ENCODE measurements around the gene ABCA1.
"Not testable (repeated sequence)": the region's sequence is repeated elsewhere in the genome, so short reads cannot be mapped to it uniquely, and the experiment has no call there.

ABCA1 gene

DNA sequence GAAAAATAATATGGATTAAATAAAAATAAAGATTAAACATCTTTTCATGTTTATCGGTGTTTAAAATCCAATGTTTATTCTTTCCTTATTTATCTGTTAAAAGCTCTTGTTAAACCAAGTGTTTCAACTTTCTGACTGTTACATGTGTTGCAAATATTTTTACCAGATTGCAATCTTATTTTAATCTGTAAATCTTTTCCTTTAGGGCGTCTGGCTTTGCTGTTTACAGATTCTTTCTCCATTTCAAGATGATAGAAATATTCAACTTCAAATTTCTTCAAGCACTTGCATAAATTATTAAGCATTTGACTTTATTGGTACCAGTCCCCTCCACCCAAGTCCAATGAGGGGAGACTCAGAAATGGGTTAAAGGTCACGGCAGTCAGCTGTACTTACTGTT lies 16.9 kb upstream of the ABCA1 start:
- H3K36me3 ChIP-seq (ENCODE audit: control insufficient read depth, insufficient read depth, low read length): no peaks in the 10 kb centered on the region
- H3K4me1 ChIP-seq (ENCODE audit: control insufficient read depth, insufficient read depth, low read length, poor library complexity, severe bottlenecking): no peaks in the 10 kb centered on the region
- no peaks in the 10 kb centered on the region for H3K27me3 ChIP-seq (replicated peaks; ENCODE audit: control insufficient read depth, insufficient read depth, low read length, poor library complexity, severe bottlenecking)
- DNase-seq: no peak
- H3K9me3 ChIP-seq (ENCODE audit: control insufficient read depth, low read length): no peaks in the 10 kb centered on the region
- no peak overlapping the region for H3K27ac ChIP-seq (ENCODE audit: insufficient read depth, low read length, poor library complexity, severe bottlenecking)
- H3K4me3 ChIP-seq (ENCODE audit: insufficient read depth, low read depth, low read length, poor library complexity, severe bottlenecking): no peak overlapping the region

DNA sequence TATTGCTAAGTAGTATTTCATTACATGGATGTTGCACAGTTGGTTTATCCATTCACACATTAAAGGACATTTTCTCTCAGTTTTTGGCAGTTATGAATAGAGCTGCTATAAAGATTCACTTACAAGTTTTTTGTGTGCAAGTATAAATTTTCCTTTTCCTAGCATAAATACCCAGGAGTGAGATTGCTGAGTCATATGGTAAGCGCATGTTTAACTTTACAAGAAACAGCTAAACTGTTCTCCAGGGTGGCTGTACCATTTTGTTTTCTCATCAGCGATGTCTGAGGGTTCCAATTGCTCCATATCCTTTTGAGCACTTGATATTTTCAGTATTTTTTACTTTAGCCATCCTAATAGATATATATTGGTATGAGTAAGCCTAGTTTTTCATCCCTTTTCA lies 16.4 kb upstream of the ABCA1 start:
- no peaks in the 10 kb centered on the region for H3K36me3 ChIP-seq (ENCODE audit: control insufficient read depth, insufficient read depth, low read length)
- H3K4me1 ChIP-seq (ENCODE audit: control insufficient read depth, insufficient read depth, low read length, poor library complexity, severe bottlenecking): no peaks in the 10 kb centered on the region
- H3K27me3 ChIP-seq (replicated peaks; ENCODE audit: control insufficient read depth, insufficient read depth, low read length, poor library complexity, severe bottlenecking): no peaks in the 10 kb centered on the region
- DNase-seq: no peak
- H3K27ac ChIP-seq (ENCODE audit: insufficient read depth, low read length, poor library complexity, severe bottlenecking): no peak overlapping the region
- H3K4me3 ChIP-seq (ENCODE audit: insufficient read depth, low read depth, low read length, poor library complexity, severe bottlenecking): no peak overlapping the region
- no peaks in the 10 kb centered on the region for H3K9me3 ChIP-seq (ENCODE audit: control insufficient read depth, low read length)

- DNase-seq: no peak
- no peaks in the 10 kb centered on the region for H3K36me3 ChIP-seq (ENCODE audit: control insufficient read depth, insufficient read depth, low read length)
- no peaks in the 10 kb centered on the region for H3K4me1 ChIP-seq (ENCODE audit: control insufficient read depth, insufficient read depth, low read length, poor library complexity, severe bottlenecking)
- no peaks in the 10 kb centered on the region for H3K27me3 ChIP-seq (replicated peaks; ENCODE audit: control insufficient read depth, insufficient read depth, low read length, poor library complexity, severe bottlenecking)
- H3K9me3 ChIP-seq (ENCODE audit: control insufficient read depth, low read length): no peaks in the 10 kb centered on the region
- H3K27ac ChIP-seq (ENCODE audit: insufficient read depth, low read length, poor library complexity, severe bottlenecking): no peak overlapping the region
- H3K4me3 ChIP-seq (ENCODE audit: insufficient read depth, low read depth, low read length, poor library complexity, severe bottlenecking): no peak overlapping the region
These were observed 13.6 kb upstream of the ABCA1 start for GRCh38 chr9:104941597-104941996.

GRCh38 chr9:104936291-104936690 lies 8.3 kb upstream of the ABCA1 start:
- Histone ChIP-seq H3K9me3 (ENCODE audit: control insufficient read depth, low read length) (no peaks in the 10 kb centered on the region), H3K36me3 (ENCODE audit: control insufficient read depth, insufficient read depth, low read length) (no peaks in the 10 kb centered on the region), H3K4me1 (ENCODE audit: control insufficient read depth, insufficient read depth, low read length, poor library complexity, severe bottlenecking) (no peaks in the 10 kb centered on the region), H3K4me3 (ENCODE audit: insufficient read depth, low read depth, low read length, poor library complexity, severe bottlenecking) (no peak overlapping the region), H3K27me3 (replicated peaks; ENCODE audit: control insufficient read depth, insufficient read depth, low read length, poor library complexity, severe bottlenecking) (no peaks in the 10 kb centered on the region), H3K27ac (ENCODE audit: insufficient read depth, low read length, poor library complexity, severe bottlenecking) (no peak overlapping the region)
- DNase-seq: no peak

GRCh38 chr9:104935501-104935810 lies 7.5 kb upstream of the ABCA1 start:
- not testable (repeated sequence) for H3K36me3 ChIP-seq (ENCODE audit: control insufficient read depth, insufficient read depth, low read length); H3K4me1 ChIP-seq (ENCODE audit: control insufficient read depth, insufficient read depth, low read length, poor library complexity, severe bottlenecking); H3K9me3 ChIP-seq (ENCODE audit: control insufficient read depth, low read length); DNase-seq; H3K27ac ChIP-seq (ENCODE audit: insufficient read depth, low read length, poor library complexity, severe bottlenecking); H3K27me3 ChIP-seq (replicated peaks; ENCODE audit: control insufficient read depth, insufficient read depth, low read length, poor library complexity, severe bottlenecking); H3K4me3 ChIP-seq (ENCODE audit: insufficient read depth, low read depth, low read length, poor library complexity, severe bottlenecking)

- H3K4me3 ChIP-seq (ENCODE audit: insufficient read depth, low read depth, low read length, poor library complexity, severe bottlenecking): no peak overlapping the region
- DNase-seq: no peak
- no peaks in the 10 kb centered on the region for H3K9me3 ChIP-seq (ENCODE audit: control insufficient read depth, low read length)
- H3K4me1 ChIP-seq (ENCODE audit: control insufficient read depth, insufficient read depth, low read length, poor library complexity, severe bottlenecking): no peaks in the 10 kb centered on the region
- H3K27me3 ChIP-seq (replicated peaks; ENCODE audit: control insufficient read depth, insufficient read depth, low read length, poor library complexity, severe bottlenecking): no peaks in the 10 kb centered on the region
- H3K27ac ChIP-seq (ENCODE audit: insufficient read depth, low read length, poor library complexity, severe bottlenecking): no peak overlapping the region
- no peaks in the 10 kb centered on the region for H3K36me3 ChIP-seq (ENCODE audit: control insufficient read depth, insufficient read depth, low read length)
These were observed 6.9 kb upstream of the ABCA1 start for GRCh38 chr9:104934691-104935500.

GRCh38 chr9:104933091-104933490 lies 5.1 kb upstream of the ABCA1 start:
- H3K9me3 ChIP-seq (ENCODE audit: control insufficient read depth, low read length); H3K36me3 ChIP-seq (ENCODE audit: control insufficient read depth, insufficient read depth, low read length); H3K27me3 ChIP-seq (replicated peaks; ENCODE audit: control insufficient read depth, insufficient read depth, low read length, poor library complexity, severe bottlenecking); H3K4me3 ChIP-seq (ENCODE audit: insufficient read depth, low read depth, low read length, poor library complexity, severe bottlenecking); DNase-seq; H3K27ac ChIP-seq (ENCODE audit: insufficient read depth, low read length, poor library complexity, severe bottlenecking); H3K4me1 ChIP-seq (ENCODE audit: control insufficient read depth, insufficient read depth, low read length, poor library complexity, severe bottlenecking): not testable (repeated sequence)

DNA sequence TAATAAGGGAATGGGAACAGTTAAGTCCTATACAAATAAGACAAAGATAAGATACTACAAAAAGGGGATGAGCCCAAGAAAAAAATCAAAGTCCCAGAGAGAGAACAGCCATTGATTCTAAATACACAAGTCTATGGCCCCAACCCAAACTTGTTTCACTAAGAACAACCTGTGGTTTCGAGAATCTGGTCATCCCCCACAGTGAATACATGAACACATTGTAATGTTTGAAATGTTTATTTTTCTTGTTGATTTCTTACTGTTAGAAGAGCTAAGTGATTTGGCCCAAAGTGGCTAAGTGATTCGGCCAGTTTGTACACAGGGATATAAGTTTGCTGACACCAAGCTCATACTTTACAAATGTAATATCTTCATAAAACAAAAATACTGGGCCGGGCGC lies 3.3 kb upstream of the ABCA1 start:
- no peak for DNase-seq
- peaks cover 5% of the 10 kb centered on the region for H3K27me3 ChIP-seq (replicated peaks; ENCODE audit: control insufficient read depth, insufficient read depth, low read length, poor library complexity, severe bottlenecking)
- peaks cover 9% of the 10 kb centered on the region for H3K4me1 ChIP-seq (ENCODE audit: control insufficient read depth, insufficient read depth, low read length, poor library complexity, severe bottlenecking)
- no peaks in the 10 kb centered on the region for H3K9me3 ChIP-seq (ENCODE audit: control insufficient read depth, low read length)
- H3K27ac ChIP-seq (ENCODE audit: insufficient read depth, low read length, poor library complexity, severe bottlenecking): no peak overlapping the region
- no peaks in the 10 kb centered on the region for H3K36me3 ChIP-seq (ENCODE audit: control insufficient read depth, insufficient read depth, low read length)
- no peak overlapping the region for H3K4me3 ChIP-seq (ENCODE audit: insufficient read depth, low read depth, low read length, poor library complexity, severe bottlenecking)

DNA sequence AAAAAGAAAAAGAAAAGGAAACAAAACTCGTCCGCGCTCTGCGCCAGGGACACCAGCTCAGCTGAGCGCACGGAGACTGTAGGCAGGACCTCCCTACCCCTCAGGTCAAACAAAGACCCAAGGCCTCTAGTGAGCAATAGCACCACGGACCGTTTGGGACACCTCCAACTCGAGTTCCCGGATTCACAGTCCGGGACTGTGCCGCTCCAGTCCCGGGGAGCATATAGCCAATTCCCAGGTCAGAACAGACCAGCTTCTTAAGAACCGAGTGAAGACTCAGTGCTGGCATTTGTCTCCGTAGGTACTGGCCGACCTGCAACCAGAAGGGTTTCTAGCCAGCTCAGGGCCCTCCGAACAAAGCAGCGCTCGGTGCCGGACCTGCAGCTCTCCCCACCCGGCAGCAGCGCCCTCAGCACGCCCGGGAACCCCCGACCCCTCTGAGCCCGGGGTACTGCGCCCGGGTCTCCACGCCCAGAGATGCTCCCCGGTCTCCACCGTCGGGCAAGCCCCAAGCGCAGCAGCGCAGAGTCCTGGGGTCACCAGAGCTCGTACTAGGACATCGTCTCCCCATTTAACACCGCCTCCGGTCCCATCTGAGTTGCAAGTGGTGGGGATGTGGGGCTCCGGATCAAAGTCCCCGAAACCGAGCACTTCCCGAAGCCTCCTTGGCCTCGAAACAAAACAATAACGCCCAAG lies 591 bp downstream of the ABCA1 start:
- Histone ChIP-seq H3K4me1 (ENCODE audit: control insufficient read depth, insufficient read depth, low read length, poor library complexity, severe bottlenecking) (peaks cover 9% of the 10 kb centered on the region), H3K27ac (ENCODE audit: insufficient read depth, low read length, poor library complexity, severe bottlenecking) (peak overlapping the region; percentile 56), H3K4me3 (ENCODE audit: insufficient read depth, low read depth, low read length, poor library complexity, severe bottlenecking) (peak overlapping the region; percentile 79), H3K36me3 (ENCODE audit: control insufficient read depth, insufficient read depth, low read length) (no peaks in the 10 kb centered on the region), H3K27me3 (replicated peaks; ENCODE audit: control insufficient read depth, insufficient read depth, low read length, poor library complexity, severe bottlenecking) (peaks cover 5% of the 10 kb centered on the region), H3K9me3 (ENCODE audit: control insufficient read depth, low read length) (no peaks in the 10 kb centered on the region)
- no peak for DNase-seq

GRCh38 chr9:104923740-104924139 lies 4.2 kb downstream of the ABCA1 start:
- Histone ChIP-seq H3K36me3 (ENCODE audit: control insufficient read depth, insufficient read depth, low read length) (no peaks in the 10 kb centered on the region), H3K4me3 (ENCODE audit: insufficient read depth, low read depth, low read length, poor library complexity, severe bottlenecking) (no peak overlapping the region), H3K9me3 (ENCODE audit: control insufficient read depth, low read length) (no peaks in the 10 kb centered on the region), H3K27me3 (replicated peaks; ENCODE audit: control insufficient read depth, insufficient read depth, low read length, poor library complexity, severe bottlenecking) (peaks cover 5% of the 10 kb centered on the region), H3K27ac (ENCODE audit: insufficient read depth, low read length, poor library complexity, severe bottlenecking) (no peak overlapping the region), H3K4me1 (ENCODE audit: control insufficient read depth, insufficient read depth, low read length, poor library complexity, severe bottlenecking) (peaks cover 9% of the 10 kb centered on the region)
- no peak for DNase-seq

Data from effector memory CD4-positive, alpha-beta T cell (primary cell).